DND-41 (cell line): ENCODE measurements around the gene ITIH5.

Experiments
- CTCF ChIP-seq: IDR thresholded peaks from 2 replicates; pipeline ENCODE4 v1.5.1; 2012; ENCODE audit warnings: borderline replicate concordance, low read length, moderate library complexity, mild to moderate bottlenecking; ENCODE audit not compliant: poor library complexity, severe bottlenecking; ENCODE audit errors: extremely low read depth
- EZH2 ChIP-seq: IDR thresholded peaks from 3 replicates; pipeline ENCODE4 v1.6.1; 2012; ENCODE audit warnings: borderline replicate concordance, low read depth, mild to moderate bottlenecking, moderate library complexity, low read length, inconsistent platforms; ENCODE audit not compliant: severe bottlenecking

- TF ChIP-seq EZH2, result no peak
- no peak for TF ChIP-seq CTCF
These were observed 40.5 kb downstream of the ITIH5 start for GRCh38 chr10:7626283-7626682.
